ENCODE data around the gene GNMT.
"Not testable (repeated sequence)": the region's sequence is repeated elsewhere in the genome, so short reads cannot be mapped to it uniquely, and the experiment has no call there.

GNMT gene

DNA sequence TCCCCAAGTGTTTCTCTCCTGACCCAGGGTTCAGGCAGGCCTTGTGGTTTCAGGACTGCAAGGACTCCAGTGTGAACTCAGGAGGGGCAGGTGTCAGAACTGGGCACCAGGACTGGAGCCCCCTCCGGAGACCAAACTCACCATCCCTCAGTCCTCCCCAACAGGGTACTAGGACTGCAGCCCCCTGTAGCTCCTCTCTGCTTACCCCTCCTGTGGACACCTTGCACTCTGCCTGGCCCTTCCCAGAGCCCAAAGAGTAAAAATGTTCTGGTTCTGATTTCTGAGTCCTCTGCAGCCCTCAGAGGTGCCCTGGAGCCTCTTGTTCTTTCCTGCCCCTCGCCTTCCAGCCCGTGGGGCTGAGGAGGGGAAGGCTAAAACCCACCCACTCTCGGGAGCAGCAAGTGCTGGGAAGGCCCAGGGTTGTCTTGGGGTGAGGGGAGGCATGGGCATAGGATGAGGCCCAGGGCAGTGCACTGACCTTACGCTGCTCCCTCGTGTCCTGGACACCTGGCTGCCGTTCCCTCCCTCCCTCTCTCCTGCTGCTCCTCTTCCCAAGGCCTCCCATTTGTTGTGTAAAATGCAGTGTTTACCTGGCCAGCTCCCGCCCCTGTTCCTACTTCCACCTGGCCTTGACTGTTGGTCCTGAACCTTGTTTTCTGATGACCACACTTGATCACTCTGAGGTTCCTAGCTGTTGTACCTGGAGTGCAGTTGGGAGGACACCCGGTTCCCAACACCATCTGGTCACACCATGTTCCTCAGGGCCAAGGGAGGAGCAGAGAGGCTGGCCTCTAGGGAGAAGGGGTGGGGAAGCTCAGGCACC, 21.4 kb upstream of the GNMT start:
- TF ChIP-seq, protein P1, sequence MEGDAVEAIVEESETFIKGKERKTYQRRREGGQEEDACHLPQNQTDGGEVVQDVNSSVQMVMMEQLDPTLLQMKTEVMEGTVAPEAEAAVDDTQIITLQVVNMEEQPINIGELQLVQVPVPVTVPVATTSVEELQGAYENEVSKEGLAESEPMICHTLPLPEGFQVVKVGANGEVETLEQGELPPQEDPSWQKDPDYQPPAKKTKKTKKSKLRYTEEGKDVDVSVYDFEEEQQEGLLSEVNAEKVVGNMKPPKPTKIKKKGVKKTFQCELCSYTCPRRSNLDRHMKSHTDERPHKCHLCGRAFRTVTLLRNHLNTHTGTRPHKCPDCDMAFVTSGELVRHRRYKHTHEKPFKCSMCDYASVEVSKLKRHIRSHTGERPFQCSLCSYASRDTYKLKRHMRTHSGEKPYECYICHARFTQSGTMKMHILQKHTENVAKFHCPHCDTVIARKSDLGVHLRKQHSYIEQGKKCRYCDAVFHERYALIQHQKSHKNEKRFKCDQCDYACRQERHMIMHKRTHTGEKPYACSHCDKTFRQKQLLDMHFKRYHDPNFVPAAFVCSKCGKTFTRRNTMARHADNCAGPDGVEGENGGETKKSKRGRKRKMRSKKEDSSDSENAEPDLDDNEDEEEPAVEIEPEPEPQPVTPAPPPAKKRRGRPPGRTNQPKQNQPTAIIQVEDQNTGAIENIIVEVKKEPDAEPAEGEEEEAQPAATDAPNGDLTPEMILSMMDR (IDR thresholded peaks at IDR 0.05; ENCODE audit: insufficient read depth, low read length): no peak
- TF ChIP-seq POLR2AphosphoS5 (IDR thresholded peaks at IDR 0.05; ENCODE audit: low read depth): peak; percentile 16; the same call in 1 of the 2 replicates
- TF ChIP-seq, protein P2, sequence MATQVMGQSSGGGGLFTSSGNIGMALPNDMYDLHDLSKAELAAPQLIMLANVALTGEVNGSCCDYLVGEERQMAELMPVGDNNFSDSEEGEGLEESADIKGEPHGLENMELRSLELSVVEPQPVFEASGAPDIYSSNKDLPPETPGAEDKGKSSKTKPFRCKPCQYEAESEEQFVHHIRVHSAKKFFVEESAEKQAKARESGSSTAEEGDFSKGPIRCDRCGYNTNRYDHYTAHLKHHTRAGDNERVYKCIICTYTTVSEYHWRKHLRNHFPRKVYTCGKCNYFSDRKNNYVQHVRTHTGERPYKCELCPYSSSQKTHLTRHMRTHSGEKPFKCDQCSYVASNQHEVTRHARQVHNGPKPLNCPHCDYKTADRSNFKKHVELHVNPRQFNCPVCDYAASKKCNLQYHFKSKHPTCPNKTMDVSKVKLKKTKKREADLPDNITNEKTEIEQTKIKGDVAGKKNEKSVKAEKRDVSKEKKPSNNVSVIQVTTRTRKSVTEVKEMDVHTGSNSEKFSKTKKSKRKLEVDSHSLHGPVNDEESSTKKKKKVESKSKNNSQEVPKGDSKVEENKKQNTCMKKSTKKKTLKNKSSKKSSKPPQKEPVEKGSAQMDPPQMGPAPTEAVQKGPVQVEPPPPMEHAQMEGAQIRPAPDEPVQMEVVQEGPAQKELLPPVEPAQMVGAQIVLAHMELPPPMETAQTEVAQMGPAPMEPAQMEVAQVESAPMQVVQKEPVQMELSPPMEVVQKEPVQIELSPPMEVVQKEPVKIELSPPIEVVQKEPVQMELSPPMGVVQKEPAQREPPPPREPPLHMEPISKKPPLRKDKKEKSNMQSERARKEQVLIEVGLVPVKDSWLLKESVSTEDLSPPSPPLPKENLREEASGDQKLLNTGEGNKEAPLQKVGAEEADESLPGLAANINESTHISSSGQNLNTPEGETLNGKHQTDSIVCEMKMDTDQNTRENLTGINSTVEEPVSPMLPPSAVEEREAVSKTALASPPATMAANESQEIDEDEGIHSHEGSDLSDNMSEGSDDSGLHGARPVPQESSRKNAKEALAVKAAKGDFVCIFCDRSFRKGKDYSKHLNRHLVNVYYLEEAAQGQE (IDR thresholded peaks at IDR 0.05; ENCODE audit: insufficient replicate concordance, low read depth): no peak
- no peak for TF ChIP-seq GABPA (IDR thresholded peaks at IDR 0.05; ENCODE audit: low read depth)
- TF ChIP-seq SPI1 (IDR thresholded peaks at IDR 0.05; ENCODE audit: borderline replicate concordance, low read depth): no peak
- DNase-seq (ENCODE audit: low read depth in 1 of 2, low spot score in 1 of 2): no peak
- no peaks in the 10 kb centered on the region for H3K27me3 ChIP-seq (ENCODE audit: insufficient read depth, poor library complexity, severe bottlenecking)
- H3K27ac ChIP-seq (replicated peaks): no peak overlapping the region
- no peak overlapping the region for H3K4me3 ChIP-seq (replicated peaks; ENCODE audit: insufficient read depth, low read length)

DNA sequence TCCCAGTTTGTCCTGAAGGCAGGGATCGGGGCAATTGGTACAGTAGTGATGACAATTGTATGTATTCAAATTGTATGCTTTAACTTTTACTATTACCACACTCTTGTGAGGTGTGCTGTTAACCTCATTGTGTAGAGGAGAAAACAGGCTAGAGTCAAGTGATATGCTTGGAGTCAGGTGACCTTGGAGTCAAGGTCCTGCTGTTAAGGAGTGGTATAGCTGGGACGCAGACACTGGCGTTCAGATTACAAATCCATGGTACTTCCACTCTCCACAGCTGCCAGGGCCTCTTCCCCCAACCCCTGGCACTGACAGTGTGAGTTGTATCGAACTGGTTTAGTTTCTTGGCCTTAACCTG, 20.8 kb upstream of the GNMT start:
- Histone ChIP-seq H3K27ac (replicated peaks) (no peak overlapping the region), H3K4me3 (replicated peaks; ENCODE audit: insufficient read depth, low read length) (no peak overlapping the region), H3K27me3 (ENCODE audit: insufficient read depth, poor library complexity, severe bottlenecking) (no peaks in the 10 kb centered on the region)
- no peak for TF ChIP-seq GABPA (IDR thresholded peaks at IDR 0.05; ENCODE audit: low read depth)
- no peak for TF ChIP-seq SPI1 (IDR thresholded peaks at IDR 0.05; ENCODE audit: borderline replicate concordance, low read depth)
- TF ChIP-seq, protein P1 (IDR thresholded peaks at IDR 0.05; ENCODE audit: insufficient read depth, low read length): no peak
- no peak for TF ChIP-seq POLR2AphosphoS5 (IDR thresholded peaks at IDR 0.05; ENCODE audit: low read depth)
- TF ChIP-seq, protein P2 (IDR thresholded peaks at IDR 0.05; ENCODE audit: insufficient replicate concordance, low read depth): no peak
- no peak for DNase-seq (ENCODE audit: low read depth in 1 of 2, low spot score in 1 of 2)

DNA sequence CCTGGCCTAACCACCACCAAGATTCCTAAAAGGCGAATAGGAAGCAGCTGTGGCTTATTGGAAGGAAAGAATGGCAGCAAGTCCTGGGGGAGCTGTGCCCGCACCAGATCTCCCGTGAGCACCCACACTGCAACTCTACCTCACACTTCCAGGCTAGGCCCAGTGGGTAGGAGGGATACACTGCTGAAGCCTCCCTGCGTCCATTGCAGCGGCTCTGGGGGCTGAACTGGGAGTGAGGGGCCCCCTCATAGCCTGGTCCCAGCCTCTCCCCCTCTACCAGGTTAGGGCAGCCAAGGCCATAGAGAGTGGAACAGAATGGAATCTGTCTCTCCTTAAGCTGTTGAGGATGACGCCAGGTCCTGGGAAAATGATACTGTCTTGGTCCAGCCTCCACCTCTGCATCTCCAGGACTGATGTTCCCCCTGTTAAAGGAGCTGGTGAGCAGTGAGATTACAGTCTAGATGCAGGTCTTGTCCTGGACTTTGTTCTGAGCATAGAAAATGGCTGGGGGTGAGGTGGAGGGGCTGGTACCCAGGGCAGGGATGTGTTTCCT, 20.0 kb upstream of the GNMT start:
- Histone ChIP-seq H3K4me3 (replicated peaks; ENCODE audit: insufficient read depth, low read length) (no peak overlapping the region), H3K27ac (replicated peaks) (no peak overlapping the region), H3K27me3 (ENCODE audit: insufficient read depth, poor library complexity, severe bottlenecking) (no peaks in the 10 kb centered on the region)
- no peak for DNase-seq (ENCODE audit: low read depth in 1 of 2, low spot score in 1 of 2)
- TF ChIP-seq POLR2AphosphoS5 (IDR thresholded peaks at IDR 0.05; ENCODE audit: low read depth) (no peak), GABPA (IDR thresholded peaks at IDR 0.05; ENCODE audit: low read depth) (no peak), SPI1 (IDR thresholded peaks at IDR 0.05; ENCODE audit: borderline replicate concordance, low read depth) (no peak)
- TF ChIP-seq, protein P1 (IDR thresholded peaks at IDR 0.05; ENCODE audit: insufficient read depth, low read length): no peak
- TF ChIP-seq, protein P2 (IDR thresholded peaks at IDR 0.05; ENCODE audit: insufficient replicate concordance, low read depth): no peak

DNA sequence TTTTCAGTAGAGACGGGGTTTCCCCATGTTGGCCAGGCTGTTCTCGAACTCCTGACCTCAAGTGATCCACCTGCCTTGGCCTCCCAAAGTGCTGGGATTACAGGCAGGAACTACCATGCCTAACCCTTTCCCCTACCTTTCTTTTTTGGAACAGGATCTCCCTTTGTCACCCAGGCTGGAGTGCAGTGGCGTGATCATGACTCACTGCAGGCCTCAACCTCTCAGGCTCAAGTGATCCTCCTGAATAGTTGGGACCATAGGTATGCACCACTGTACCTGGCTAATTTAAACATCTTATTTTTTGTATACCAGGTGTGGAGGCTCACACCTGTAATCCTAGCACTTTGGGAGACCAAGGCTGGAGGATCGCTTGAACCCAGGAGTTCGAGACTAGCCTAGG, 19.2 kb upstream of the GNMT start:
- H3K4me3 ChIP-seq (replicated peaks; ENCODE audit: insufficient read depth, low read length); DNase-seq (ENCODE audit: low read depth in 1 of 2, low spot score in 1 of 2); H3K27ac ChIP-seq (replicated peaks); H3K27me3 ChIP-seq (ENCODE audit: insufficient read depth, poor library complexity, severe bottlenecking): not testable (repeated sequence)

All from HL-60 (cell line).